ENCODE measurements around the gene XPO1.

XPO1 gene

DNA sequence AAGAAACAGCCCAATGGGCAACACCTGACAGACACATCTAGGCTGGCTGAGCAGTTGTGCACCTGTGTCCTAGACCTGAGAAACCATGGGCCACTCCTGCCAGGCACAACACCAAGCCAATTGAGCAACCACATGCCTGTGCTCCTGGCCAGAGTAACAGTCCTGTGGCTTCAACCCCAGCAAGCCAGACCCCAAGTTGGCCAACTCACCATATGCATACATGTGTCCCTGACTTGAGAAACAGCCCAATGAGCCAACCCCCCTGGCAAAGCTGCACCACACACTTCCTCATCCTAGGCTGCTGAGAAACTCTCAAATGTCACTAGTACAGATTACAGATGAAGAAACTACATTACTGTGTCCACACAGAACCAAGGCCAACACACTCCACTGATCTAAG lies 103.8 kb downstream of the XPO1 start:
- no peak for TF ChIP-seq GATA2 (IDR thresholded peaks at IDR 0.05; ENCODE audit: low read depth, low read length)
- TF ChIP-seq GATA3 (IDR thresholded peaks at IDR 0.05; ENCODE audit: low read depth, low read length), result no peak

DNA sequence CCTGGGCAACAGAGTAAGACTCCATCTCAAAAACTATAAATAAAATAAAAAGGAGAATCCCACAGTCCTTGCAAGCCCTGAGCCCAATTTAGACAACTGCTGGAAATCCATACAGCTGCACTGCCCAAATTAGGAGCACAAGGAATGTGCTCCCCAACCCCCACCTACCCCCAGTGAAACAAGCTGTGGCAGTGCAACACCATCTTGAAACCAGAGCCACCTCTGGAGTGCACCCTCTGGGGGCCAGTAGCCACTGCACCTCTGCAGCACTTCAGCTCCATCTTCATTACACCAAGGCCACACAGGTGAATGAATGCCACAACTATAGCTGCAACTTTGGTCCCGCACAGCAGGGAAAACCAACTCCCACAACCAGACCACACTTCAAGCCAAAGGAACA lies 104.5 kb downstream of the XPO1 start:
- TF ChIP-seq GATA3 (IDR thresholded peaks at IDR 0.05; ENCODE audit: low read depth, low read length) (no peak), GATA2 (IDR thresholded peaks at IDR 0.05; ENCODE audit: low read depth, low read length) (no peak)

DNA sequence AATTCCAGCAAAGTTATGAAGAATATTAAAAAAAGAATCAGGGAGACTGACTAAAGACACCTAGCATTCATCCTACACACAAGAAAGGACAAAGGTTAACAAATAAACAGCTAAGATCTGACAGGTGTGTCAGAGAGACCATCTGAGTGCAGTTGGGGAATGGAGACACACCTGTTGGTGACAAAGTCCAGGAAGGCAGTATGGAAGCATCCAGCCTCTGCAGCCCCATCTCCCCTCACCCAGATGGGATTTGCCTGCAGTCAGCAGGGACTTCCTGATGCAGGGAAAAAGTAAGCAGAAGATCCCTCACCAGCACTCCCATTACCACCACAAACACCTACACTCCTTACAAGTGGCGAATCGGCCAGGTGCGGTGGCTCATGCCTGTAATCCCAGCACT lies 105.2 kb downstream of the XPO1 start:
- TF ChIP-seq GATA2 (IDR thresholded peaks at IDR 0.05; ENCODE audit: low read depth, low read length), result no peak
- no peak for TF ChIP-seq GATA3 (IDR thresholded peaks at IDR 0.05; ENCODE audit: low read depth, low read length)

DNA sequence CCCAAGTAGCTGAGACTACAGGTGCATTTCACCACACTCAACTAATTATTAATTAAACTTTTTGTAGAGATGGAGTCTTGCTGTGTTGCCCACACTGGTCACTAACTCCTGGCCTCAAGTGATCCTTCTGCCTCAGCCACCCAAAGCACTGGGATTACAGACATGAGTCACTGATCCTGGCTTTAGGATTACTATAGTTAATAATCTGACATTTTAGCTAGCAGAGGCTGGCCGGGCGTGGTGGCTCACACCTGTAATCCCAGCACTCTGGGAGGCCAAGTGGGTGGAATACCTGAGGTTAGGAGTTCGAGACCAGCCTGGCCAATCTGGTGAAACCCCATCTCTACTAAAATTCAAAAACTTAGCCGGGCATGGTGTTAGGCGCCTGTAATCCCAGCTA lies 106.8 kb downstream of the XPO1 start:
- TF ChIP-seq GATA2 (IDR thresholded peaks at IDR 0.05; ENCODE audit: low read depth, low read length) (no peak), GATA3 (IDR thresholded peaks at IDR 0.05; ENCODE audit: low read depth, low read length) (no peak)
